GM21423 (cell line): ENCODE data around the gene MPO.

Experiments
- ATAC-seq: cut with Tn5 transposase; IDR thresholded peaks from one replicate; pipeline ENCODE4 v1.9.1; 2021; ENCODE audit warnings: mild to moderate bottlenecking, moderate library complexity; ENCODE audit not compliant: unreplicated experiment

Gene MPO

DNA sequence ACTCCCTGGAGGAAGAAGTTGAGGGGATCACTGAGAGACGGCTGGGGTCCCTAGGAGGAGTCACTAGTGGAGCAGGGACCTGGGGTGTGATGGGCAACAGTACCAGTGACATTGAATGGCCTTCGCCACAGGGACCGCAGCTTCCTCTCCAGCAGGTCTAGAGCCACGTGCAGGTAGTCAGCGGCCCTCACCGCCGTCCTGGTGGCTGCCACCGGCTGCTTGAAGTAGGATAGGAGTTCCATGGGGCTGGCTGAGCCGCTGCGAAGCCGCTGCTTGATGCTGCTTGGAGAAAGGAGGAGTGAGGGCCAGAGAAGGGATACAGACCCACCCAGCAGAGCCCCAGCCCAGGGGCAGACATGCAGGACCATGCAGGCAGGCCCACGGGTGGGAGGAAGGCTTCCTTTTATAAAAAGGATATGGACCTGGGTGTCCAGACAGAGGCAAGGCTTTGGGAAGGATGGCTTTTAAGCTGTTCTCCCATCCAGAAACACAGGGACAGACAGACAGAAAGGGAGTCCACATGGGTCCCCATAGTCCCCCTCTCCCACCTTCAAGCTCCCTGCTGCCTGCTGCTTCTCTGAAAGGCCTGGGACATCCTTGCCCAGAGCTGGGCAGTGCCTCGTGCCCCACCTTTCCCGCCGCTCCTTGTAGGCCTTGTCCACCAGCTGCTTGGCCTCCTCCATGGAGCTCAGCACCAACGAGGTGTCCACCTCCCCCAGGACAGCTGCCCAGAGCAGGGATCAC, 827 bp downstream of the MPO start:
- no peak for ATAC-seq

DNA sequence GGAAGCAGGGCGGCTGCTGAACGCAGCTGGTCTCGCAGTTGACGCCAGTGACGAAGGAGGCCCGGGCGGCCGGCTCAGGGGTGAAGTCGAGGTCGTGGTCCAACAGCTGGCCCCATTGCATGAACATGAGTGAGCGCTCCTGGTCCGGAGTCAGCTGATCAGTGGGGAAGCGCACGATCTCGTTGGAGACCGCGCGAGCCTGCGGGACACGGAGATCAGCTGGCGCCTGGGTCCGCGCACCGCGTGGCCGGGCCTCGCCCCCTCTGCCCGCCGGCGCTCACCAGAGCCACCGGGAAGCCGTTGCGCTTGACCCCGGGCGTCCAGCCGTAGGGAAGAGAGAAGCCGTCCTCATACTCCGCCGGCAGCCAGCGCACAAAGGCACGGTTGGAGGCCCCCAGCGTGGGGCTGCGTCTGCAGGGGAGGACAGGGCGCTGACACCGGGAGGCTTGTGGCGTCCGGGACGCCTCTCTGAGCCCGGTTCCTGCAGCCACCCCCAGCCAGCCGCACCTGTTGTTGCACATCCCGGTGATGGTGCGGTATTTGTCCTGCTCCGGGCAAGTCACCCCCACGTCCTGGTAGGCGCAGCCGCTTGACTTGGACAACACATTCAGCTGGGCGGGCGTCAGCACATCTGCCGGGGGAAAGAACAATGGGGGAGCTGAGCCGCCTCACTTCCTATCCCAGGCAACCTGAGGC, 1.6 kb downstream of the MPO start:
- no peak for ATAC-seq

GRCh38 chr17:58278661-58279015, 2.1 kb downstream of the MPO start:
- no peak for ATAC-seq

DNA sequence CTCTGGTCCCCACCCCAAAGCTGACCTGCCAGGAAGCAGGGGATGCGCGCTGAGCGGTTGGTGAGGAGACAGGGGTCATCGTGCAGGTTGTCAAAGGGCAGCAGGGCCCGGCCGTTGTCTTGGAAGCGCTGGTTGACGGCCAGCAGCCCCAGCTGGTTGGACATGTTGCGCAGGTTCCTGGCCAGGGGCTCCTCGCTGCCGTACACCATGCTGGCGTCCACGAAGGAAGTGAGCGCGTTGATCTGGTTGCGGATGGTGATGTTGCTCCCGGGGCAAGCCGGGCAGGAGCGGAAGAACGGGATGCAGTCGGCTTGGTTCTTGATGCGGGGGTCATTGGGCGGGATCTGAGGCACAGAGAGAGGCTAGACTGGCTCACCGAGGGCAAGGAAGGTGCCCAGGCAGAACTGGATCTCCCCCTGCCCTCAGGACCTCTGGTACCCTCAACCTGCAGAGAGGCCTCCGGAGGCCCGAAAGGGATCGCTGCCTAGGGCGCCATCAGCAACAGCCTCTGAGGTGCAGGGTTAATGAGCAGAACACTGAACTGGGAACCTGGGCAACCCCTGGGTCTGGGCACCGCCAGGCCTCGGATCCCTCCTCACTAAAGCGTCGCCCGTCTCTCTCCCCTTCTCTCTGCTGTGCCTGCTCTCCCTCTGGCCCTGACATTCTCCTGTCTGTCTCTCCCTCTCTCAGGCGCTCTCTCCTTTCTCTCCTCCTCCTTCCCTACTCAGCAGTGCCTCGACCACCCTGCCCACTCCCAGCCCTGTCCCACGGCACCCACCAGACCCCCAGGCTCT, 2.7 kb downstream of the MPO start:
- ATAC-seq = no peak

DNA sequence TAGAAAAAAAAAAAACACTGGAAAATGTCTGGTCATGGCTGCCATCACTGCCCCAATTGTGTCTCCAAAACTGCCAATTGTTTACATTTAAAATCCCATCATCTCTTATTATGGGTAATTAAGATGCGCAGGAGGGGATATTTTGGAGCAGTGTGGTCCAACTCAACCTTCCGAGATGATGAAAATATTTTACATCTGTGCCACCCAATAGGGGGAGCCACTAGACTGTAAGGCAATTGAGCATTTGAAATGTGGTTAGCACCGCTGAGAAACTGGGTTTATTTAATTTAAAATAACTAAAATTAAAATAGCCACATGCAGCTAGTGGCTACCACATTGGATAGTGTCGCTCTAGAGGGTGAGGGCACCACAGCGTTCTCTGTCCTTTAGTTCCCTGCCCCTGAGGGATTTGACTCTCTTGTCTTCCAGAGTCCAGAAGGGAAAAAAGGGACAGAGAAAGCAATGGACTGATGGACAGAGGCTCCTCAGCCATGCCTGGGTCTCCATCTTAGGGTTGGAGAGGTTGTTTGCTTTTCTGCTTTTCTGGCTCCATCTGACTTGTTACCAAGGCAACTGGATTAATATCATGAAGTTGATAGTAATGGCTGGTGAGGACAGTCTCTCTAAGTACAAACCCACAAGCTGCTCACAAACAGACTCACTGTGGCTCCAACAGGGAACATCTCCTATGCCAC, 3.5 kb downstream of the MPO start:
- no peak for ATAC-seq

DNA sequence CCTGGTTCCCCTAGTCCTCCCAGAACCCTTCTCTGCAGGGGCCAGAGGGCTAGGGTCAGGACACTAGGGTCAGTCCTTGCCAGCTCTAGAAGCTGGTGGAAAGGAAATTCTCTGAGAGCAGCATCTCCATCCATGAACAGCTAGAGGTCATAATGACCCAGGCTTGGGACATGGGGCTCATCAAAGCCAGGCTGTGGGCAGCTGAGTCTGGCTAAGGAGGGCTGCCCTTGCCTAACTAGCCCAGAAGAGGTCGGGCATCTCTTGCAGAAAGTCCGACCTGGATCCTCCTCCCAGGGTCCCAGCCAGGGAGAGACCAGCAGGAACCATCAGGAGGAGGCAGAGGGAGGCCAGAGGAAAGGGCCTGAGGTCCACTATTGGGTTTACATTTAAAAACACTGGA, 4.3 kb downstream of the MPO start:
- ATAC-seq = no peak

- ATAC-seq = no peak
These were observed 5.3 kb downstream of the MPO start for GRCh38 chr17:58275417-58275816.

GRCh38 chr17:58273453-58274104, 7.2 kb downstream of the MPO start:
- no peak for ATAC-seq

- no peak for ATAC-seq
These were observed 8.1 kb downstream of the MPO start for GRCh38 chr17:58272367-58273280.

- no peak for ATAC-seq
These were observed 9.4 kb downstream of the MPO start for GRCh38 chr17:58271216-58271931.

DNA sequence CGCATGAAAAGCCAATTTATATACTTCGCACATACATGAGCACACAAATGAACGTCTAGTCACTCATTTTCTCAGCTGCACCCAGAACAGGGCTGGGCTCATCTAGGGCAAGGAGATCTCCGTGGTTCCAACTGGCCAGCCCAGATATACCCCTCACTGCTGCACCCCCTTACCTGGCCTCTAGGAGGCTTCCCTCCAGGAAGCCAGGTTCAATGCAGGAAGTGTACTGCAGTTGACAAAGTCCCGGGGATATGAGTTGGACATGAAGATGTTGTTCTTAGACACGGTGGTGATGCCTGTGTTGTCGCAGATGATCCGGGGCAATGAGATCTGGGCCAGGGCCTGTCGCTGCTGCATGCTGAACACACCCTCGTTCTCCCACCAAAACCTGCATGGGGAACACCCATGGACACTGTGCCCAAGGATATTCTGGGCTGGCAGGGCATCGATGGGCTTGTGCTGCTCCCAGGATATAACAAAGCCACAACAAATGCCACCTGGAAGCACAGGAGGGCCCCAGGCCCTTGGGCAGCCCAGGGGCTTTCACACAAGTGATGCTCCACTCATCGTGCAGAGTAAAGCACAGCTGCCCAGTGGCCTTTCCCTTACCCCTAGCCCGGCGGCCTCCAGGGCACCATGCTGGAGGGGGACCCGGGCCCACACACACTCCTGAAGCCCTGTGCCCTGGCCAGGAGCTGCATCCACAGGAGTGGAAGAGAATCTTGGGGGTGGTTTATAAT, 10.1 kb downstream of the MPO start:
- ATAC-seq = no peak

GRCh38 chr17:58269557-58270291, 11.0 kb downstream of the MPO start:
- no peak for ATAC-seq

GRCh38 chr17:58268774-58269556, 11.8 kb downstream of the MPO start:
- ATAC-seq = no peak

DNA sequence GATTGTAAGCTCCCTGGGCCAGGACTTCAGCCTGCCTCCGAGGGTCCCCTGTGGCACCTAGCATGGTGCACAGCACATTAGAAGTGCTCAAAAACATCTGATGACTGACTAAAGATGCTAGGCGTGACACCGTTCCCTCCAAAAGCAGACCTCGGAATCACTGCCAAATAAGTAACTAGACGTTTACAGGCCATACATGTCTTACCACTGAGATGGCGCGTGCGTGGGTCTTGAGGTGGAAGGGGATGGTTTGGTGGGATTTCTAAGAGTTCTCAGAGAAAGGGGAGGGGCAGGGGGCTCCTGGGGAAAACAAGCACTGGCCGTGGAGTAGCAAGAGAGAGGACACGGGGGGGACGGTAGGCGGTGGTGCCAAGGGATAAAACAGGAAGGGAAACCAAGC, 12.4 kb downstream of the MPO start:
- ATAC-seq = no peak

- ATAC-seq = no peak
These were observed 13.1 kb downstream of the MPO start for GRCh38 chr17:58267347-58268324.
